GM12874 (cell line): ENCODE measurements around the gene STAG2.

Experiments
- CTCF ChIP-seq: IDR thresholded peaks from 2 replicates; pipeline ENCODE4 v1.5.1; 2011; ENCODE audit warnings: low read depth, mild to moderate bottlenecking, control low read depth, low read length, moderate library complexity; ENCODE audit not compliant: insufficient read depth

The STAG2 gene

DNA sequence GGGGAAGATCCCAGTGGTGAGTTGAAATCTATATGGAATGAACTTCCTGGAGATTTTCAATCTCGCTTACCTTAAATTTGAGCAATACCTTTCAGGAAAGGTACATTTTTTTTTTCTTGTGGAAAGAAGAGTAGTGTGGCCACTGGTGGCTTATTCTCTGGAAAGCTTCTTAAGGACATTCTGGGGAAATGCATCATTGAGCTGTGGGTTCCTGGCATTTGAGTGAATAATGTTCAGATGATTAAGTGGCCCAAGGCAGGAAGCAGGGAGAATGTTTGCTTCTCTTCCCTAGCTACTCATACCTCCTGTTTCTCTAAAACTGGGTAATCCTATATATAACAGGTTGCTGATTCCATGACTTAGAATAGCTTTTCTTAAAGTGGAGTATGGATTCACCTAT lies 31.8 kb downstream of the STAG2 start:
- TF ChIP-seq CTCF, result no peak

- no peak for TF ChIP-seq CTCF
Measured at GRCh38 chrX:123993904-123994635, 32.6 kb downstream of the STAG2 start.

- TF ChIP-seq CTCF, result no peak
Measured at GRCh38 chrX:123994730-123995129, 33.2 kb downstream of the STAG2 start.

GRCh38 chrX:124001581-124001980 lies 40.1 kb downstream of the STAG2 start:
- TF ChIP-seq CTCF, result no peak

GRCh38 chrX:124005228-124005627 lies 43.7 kb downstream of the STAG2 start:
- TF ChIP-seq CTCF, result no peak

- no peak for TF ChIP-seq CTCF
Measured at GRCh38 chrX:124010157-124010556, 48.7 kb downstream of the STAG2 start.

GRCh38 chrX:124010566-124010965 lies 49.1 kb downstream of the STAG2 start:
- no peak for TF ChIP-seq CTCF
